ENCODE measurements around the gene PCGF1. TPM values are rescaled to one million over a fixed set of nuclear protein-coding genes. Genes with fewer than 3 reads are reported as not detected.

Gene PCGF1
- total and polyA plus RNA-seq, 2 of the 13 experiments (the other 11 are each of a cell fraction or from before 2014, with no cell fraction given): 20.4 to 22.6 TPM

GRCh38 chr2:74502147-74502719, 5.3 kb downstream of the PCGF1 start (continued):
- TF ChIP-seq TFDP2 (CRISPR knock-in tag; IDR thresholded peaks at IDR 0.05): no peak
- TF ChIP-seq ZNF3 (CRISPR knock-in tag; IDR thresholded peaks at IDR 0.05): no peak; the same call in 1 of the 2 replicates
- no peak for TF ChIP-seq ZNF512 (CRISPR knock-in tag; IDR thresholded peaks at IDR 0.05)
- no peak for TF ChIP-seq ZBTB38 (CRISPR knock-in tag; IDR thresholded peaks at IDR 0.05)
- TF ChIP-seq ZNF292 (CRISPR knock-in tag; IDR thresholded peaks at IDR 0.05; ENCODE audit: borderline replicate concordance, low read depth): no peak
- 0 out of 2 replicates have a peak, but pooled peaks have one; percentile 42 for TF ChIP-seq ZNF740 (CRISPR knock-in tag; IDR thresholded peaks at IDR 0.05)
- TF ChIP-seq ZNF768 (CRISPR knock-in tag; IDR thresholded peaks at IDR 0.05): no peak
- no peak for TF ChIP-seq SRSF1 (optimal IDR thresholded peaks at IDR 0.05; ENCODE audit: low read depth, low read length)
- TF ChIP-seq ZFP36L1 (CRISPR knock-in tag; IDR thresholded peaks at IDR 0.05): no peak
- TF ChIP-seq SIX1 (CRISPR knock-in tag; IDR thresholded peaks at IDR 0.05; ENCODE audit: borderline replicate concordance): 0 out of 2 replicates have a peak, but pooled peaks have one; percentile 11
- no peak for TF ChIP-seq ELF1 (CRISPR knock-in tag; IDR thresholded peaks at IDR 0.05)
- no peak for TF ChIP-seq PREB (CRISPR knock-in tag; IDR thresholded peaks at IDR 0.05)
- TF ChIP-seq FOXO1 (CRISPR knock-in tag; IDR thresholded peaks at IDR 0.05): no peak
- TF ChIP-seq ZNF850 (CRISPR knock-in tag; conservative IDR thresholded peaks at IDR 0.05): no peak
- TF ChIP-seq PRMT3 (CRISPR knock-in tag; IDR thresholded peaks at IDR 0.05; ENCODE audit: borderline replicate concordance, low read depth): no peak
- TF ChIP-seq MXI1 (IDR thresholded peaks at IDR 0.05; ENCODE audit: borderline replicate concordance, low read depth, low read length): peak; percentile 77; the same call in 1 of the 3 replicates
- TF ChIP-seq CENPX (CRISPR knock-in tag; IDR thresholded peaks at IDR 0.05): no peak
- 0 out of 2 replicates have a peak, but pooled peaks have one; percentile 9 for TF ChIP-seq ZNF24 (IDR thresholded peaks at IDR 0.05)
- TF ChIP-seq ATF2 (CRISPR knock-in tag; IDR thresholded peaks at IDR 0.05): no peak
- no peak for TF ChIP-seq KMT2B (CRISPR knock-in tag; IDR thresholded peaks at IDR 0.05)
- no peak for TF ChIP-seq ZFP37 (CRISPR knock-in tag; IDR thresholded peaks at IDR 0.05; ENCODE audit: borderline replicate concordance)
- no peak for TF ChIP-seq ZNF512B (CRISPR knock-in tag; IDR thresholded peaks at IDR 0.05; ENCODE audit: borderline replicate concordance)
- peak; percentile 55; the same call in 1 of the 2 replicates for TF ChIP-seq ISL2 (CRISPR knock-in tag; IDR thresholded peaks at IDR 0.05)
